Activated T-cell treated with anti-CD3 and anti-CD28 coated beads for 1 hour (primary cell): ENCODE data around the gene GPR26.
"Not testable (repeated sequence)": the region's sequence is repeated elsewhere in the genome, so short reads cannot be mapped to it uniquely, and the experiment has no call there.

ENCODE experiments used
- DNase-seq: peaks from one replicate; pipeline ENCODE4 v3.0.0-alpha.2; 2020; ENCODE audit warnings: low read depth

Gene GPR26

GRCh38 chr10:123715546-123715945 lies 49.4 kb downstream of the GPR26 start:
- no peak for DNase-seq

GRCh38 chr10:123717336-123717735 lies 51.2 kb downstream of the GPR26 start:
- no peak for DNase-seq

GRCh38 chr10:123718544-123719060 lies 52.4 kb downstream of the GPR26 start:
- DNase-seq, result no peak

- no peak for DNase-seq
Observed at GRCh38 chr10:123720536-123720935, 54.4 kb downstream of the GPR26 start.

- DNase-seq, result no peak
Observed at GRCh38 chr10:123721441-123722049, 55.4 kb downstream of the GPR26 start.

GRCh38 chr10:123722351-123722750 lies 56.2 kb downstream of the GPR26 start:
- DNase-seq, result no peak

- DNase-seq, result no peak
Observed at GRCh38 chr10:123724747-123725146, 58.6 kb downstream of the GPR26 start.

GRCh38 chr10:123726381-123726780 lies 60.2 kb downstream of the GPR26 start:
- DNase-seq, result no peak

GRCh38 chr10:123726836-123727235 lies 60.7 kb downstream of the GPR26 start:
- no peak for DNase-seq

GRCh38 chr10:123729523-123729922 lies 63.4 kb downstream of the GPR26 start:
- DNase-seq, result no peak

- not testable (repeated sequence) for DNase-seq
Observed at GRCh38 chr10:123736917-123737316, 70.8 kb downstream of the GPR26 start.

- DNase-seq, result no peak
Observed at GRCh38 chr10:123741146-123741545, 75.0 kb downstream of the GPR26 start.

- no peak for DNase-seq
Observed at GRCh38 chr10:123741711-123742110, 75.6 kb downstream of the GPR26 start.

- no peak for DNase-seq
Observed at GRCh38 chr10:123742751-123743440, 76.7 kb downstream of the GPR26 start.

- DNase-seq, result no peak
Observed at GRCh38 chr10:123743441-123744223, 77.5 kb downstream of the GPR26 start.

GRCh38 chr10:123744224-123744536 lies 78.0 kb downstream of the GPR26 start:
- no peak for DNase-seq
